HL-60 (cell line): ENCODE measurements around the gene RETREG2.

Experiments used
- CTCF ChIP-seq: IDR thresholded peaks from one replicate; pipeline ENCODE4 v1.5.1; 2011; ENCODE audit warnings: low read length, control low read depth, inconsistent platforms; ENCODE audit not compliant: insufficient read depth
- POLR2AphosphoS5 ChIP-seq: IDR thresholded peaks from 2 replicates; pipeline ENCODE4 v1.6.1; 2012; ENCODE audit warnings: low read depth

- TF ChIP-seq CTCF (no peak), POLR2AphosphoS5 (no peak)
These were observed 27.9 kb downstream of the RETREG2 start for GRCh38 chr2:219205981-219206327.
